ENCODE data around the gene PGLYRP2. TPM values are rescaled to one million over a fixed set of nuclear protein-coding genes. Genes with fewer than 3 reads are reported as not detected.

PGLYRP2 gene
- total RNA-seq, 1 experiment from 2014 or later: not detected

DNA sequence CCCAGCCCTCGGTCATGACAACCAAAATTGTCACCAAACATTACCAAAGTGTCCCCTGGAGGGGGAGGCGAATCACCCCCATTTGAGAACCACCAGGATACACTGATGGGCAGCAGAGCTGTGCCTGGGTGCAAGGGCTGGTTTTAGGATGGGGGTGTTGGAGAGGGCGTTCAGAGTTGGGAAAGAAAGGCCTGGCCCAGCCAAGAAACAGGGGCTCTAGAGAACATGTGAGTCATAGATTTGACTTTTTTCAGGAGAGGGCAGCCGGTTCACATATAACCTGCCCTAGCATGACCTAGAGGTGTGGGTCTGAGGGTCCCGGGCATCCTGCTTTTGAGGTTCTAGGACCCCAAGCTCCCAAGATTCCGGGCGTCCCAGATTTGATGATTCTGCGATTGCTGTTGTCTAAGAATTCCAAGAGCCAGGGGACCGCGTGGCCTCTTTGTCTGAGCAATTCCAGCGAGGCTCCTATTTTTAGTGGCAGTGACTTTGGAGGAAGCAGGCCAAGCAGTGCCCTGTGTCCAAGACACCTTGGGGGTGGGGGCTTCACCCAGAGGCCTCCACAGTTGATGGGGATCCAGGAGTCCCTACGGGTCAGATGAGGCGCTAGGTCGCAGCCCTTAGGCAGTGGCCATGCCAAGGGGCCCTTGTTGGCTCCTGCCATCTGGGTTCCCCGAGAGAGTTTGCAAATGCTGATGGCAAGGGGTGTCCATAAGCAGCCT lies 34.6 kb downstream of the PGLYRP2 start (continued):
- TF ChIP-seq, protein P1, sequence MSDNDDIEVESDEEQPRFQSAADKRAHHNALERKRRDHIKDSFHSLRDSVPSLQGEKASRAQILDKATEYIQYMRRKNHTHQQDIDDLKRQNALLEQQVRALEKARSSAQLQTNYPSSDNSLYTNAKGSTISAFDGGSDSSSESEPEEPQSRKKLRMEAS (IDR thresholded peaks at IDR 0.05): no peak
- TF ChIP-seq EZH2 (IDR thresholded peaks at IDR 0.05) (no peak), EZH2phosphoT487 (IDR thresholded peaks at IDR 0.05; ENCODE audit: borderline replicate concordance) (no peak), POLR2A (IDR thresholded peaks at IDR 0.05; ENCODE audit: borderline replicate concordance, extremely low read depth, insufficient read depth, insufficient read length) (no peak), SP1 (IDR thresholded peaks at IDR 0.05; ENCODE audit: low read depth) (no peak), ELF1 (IDR thresholded peaks at IDR 0.05; ENCODE audit: borderline replicate concordance, low read depth) (no peak)
- TF ChIP-seq, protein P2, sequence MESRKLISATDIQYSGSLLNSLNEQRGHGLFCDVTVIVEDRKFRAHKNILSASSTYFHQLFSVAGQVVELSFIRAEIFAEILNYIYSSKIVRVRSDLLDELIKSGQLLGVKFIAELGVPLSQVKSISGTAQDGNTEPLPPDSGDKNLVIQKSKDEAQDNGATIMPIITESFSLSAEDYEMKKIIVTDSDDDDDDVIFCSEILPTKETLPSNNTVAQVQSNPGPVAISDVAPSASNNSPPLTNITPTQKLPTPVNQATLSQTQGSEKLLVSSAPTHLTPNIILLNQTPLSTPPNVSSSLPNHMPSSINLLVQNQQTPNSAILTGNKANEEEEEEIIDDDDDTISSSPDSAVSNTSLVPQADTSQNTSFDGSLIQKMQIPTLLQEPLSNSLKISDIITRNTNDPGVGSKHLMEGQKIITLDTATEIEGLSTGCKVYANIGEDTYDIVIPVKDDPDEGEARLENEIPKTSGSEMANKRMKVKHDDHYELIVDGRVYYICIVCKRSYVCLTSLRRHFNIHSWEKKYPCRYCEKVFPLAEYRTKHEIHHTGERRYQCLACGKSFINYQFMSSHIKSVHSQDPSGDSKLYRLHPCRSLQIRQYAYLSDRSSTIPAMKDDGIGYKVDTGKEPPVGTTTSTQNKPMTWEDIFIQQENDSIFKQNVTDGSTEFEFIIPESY (IDR thresholded peaks at IDR 0.05; ENCODE audit: extremely low read depth, insufficient replicate concordance, low read length): no peak

DNA sequence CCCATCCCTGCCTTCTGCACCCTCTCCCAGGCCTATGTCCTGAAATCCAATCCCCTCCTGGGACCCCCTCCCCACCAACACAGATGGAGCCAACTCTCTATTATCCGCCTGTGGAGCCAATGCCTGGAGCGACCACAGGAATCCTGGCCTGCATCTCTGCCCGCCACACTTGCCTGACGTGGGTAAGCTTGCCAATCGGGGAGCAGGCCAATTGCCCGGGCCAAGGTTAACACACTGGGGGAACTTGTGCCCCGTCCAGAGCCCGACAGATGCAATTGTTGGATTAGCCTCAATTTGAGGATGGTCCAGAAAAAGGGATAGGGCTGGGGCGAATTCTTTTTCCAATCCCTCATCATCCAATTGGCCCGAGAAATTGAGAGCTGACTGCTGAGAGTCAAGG lies 35.5 kb downstream of the PGLYRP2 start:
- intact Hi-C loops (cut with micrococcal nuclease): no loop called here
- ChIA-PET RAD21 (ENCODE audit: low non-redundant PET in 1 of 2, low total read pairs in 2 of 2, uncharacterized antibody in 2 of 2, unreplicated experiment in 2 of 2) (no interaction called here), CTCF (no interaction called here), POLR2A (no interaction called here)
- TF ChIP-seq ZFX (IDR thresholded peaks at IDR 0.05): no peak
- no peak for TF ChIP-seq SRF (IDR thresholded peaks at IDR 0.05; ENCODE audit: low read depth)
- TF ChIP-seq JUND (IDR thresholded peaks at IDR 0.05): no peak
- TF ChIP-seq, protein P2 (IDR thresholded peaks at IDR 0.05; ENCODE audit: extremely low read depth, insufficient replicate concordance, low read length): no peak
- TF ChIP-seq, protein P3, sequence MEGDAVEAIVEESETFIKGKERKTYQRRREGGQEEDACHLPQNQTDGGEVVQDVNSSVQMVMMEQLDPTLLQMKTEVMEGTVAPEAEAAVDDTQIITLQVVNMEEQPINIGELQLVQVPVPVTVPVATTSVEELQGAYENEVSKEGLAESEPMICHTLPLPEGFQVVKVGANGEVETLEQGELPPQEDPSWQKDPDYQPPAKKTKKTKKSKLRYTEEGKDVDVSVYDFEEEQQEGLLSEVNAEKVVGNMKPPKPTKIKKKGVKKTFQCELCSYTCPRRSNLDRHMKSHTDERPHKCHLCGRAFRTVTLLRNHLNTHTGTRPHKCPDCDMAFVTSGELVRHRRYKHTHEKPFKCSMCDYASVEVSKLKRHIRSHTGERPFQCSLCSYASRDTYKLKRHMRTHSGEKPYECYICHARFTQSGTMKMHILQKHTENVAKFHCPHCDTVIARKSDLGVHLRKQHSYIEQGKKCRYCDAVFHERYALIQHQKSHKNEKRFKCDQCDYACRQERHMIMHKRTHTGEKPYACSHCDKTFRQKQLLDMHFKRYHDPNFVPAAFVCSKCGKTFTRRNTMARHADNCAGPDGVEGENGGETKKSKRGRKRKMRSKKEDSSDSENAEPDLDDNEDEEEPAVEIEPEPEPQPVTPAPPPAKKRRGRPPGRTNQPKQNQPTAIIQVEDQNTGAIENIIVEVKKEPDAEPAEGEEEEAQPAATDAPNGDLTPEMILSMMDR (IDR thresholded peaks at IDR 0.05 in 2 of 3, conservative IDR thresholded peaks at IDR 0.05 in 1 of 3; ENCODE audit: borderline replicate concordance in 1 of 3, insufficient read depth in 1 of 3, low read depth in 2 of 3, low read length in 2 of 3): no peak
- TF ChIP-seq POLR2AphosphoS5 (IDR thresholded peaks at IDR 0.05; ENCODE audit: low read depth, low read length): no peak
- no peak for TF ChIP-seq SIN3A (IDR thresholded peaks at IDR 0.05; ENCODE audit: low read depth)
- TF ChIP-seq CEBPB (IDR thresholded peaks at IDR 0.05; ENCODE audit: low read depth): no peak
- no peak for TF ChIP-seq ELF1 (IDR thresholded peaks at IDR 0.05; ENCODE audit: borderline replicate concordance, low read depth)
- no peak for TF ChIP-seq EZH2phosphoT487 (IDR thresholded peaks at IDR 0.05; ENCODE audit: borderline replicate concordance)
- no peak for TF ChIP-seq CBX3 (IDR thresholded peaks at IDR 0.05; ENCODE audit: low read depth)
- ATAC-seq (no peak), DNase-seq (ENCODE audit: low read depth, low spot score) (no peak)
- Histone ChIP-seq H2AFZ (ENCODE audit: low read depth, low read length, poor library complexity, severe bottlenecking) (no peak overlapping the region), H3K27me3 (ENCODE audit: insufficient read depth, low read length) (no peaks in the 10 kb centered on the region), H3K4me1 (ENCODE audit: control insufficient read depth in 1 of 2, insufficient read depth in 2 of 2, low read length in 2 of 2) (peaks cover 3 to 5% of the 10 kb centered on the region in 2 experiments; a peak in 3 of 4 replicates), H3K9me2 (ENCODE audit: insufficient read depth) (no peaks in the 10 kb centered on the region), H3K4me3 (replicated peaks in 1 of 2; ENCODE audit: low read depth in 1 of 2, low read length in 2 of 2) (no peak overlapping the region), H3K36me3 (ENCODE audit: control insufficient read depth in 1 of 2, insufficient read depth in 2 of 2, low read length in 2 of 2) (no peaks in the 10 kb centered on the region), H4K20me1 (ENCODE audit: insufficient read depth) (no peaks in the 10 kb centered on the region), H3K79me2 (ENCODE audit: insufficient read depth, low read length) (no peaks in the 10 kb centered on the region), H3K4me2 (ENCODE audit: low read length) (no peak overlapping the region), H3K9me3 (ENCODE audit: control insufficient read depth in 1 of 2, insufficient read depth in 1 of 2, low read depth in 1 of 2, low read length in 2 of 2) (no peaks in the 10 kb centered on the region), H3K9ac (ENCODE audit: low read length) (no peak overlapping the region), H3K27ac (ENCODE audit: low read depth, low read length) (no peak overlapping the region)
- BruUV-seq (replicated peaks): no TSS peak
